HCT116 (cell line): ENCODE results near the gene KBTBD8.

Experiments used
- CTCF ChIP-seq, 3 experiments: fragments of 200-600 bp in 1 of 3; sonication (generic) in 1 of 3; IDR thresholded peaks in 2 of 3; conservative IDR thresholded peaks in 1 of 3; 2 replicates each; pipeline ENCODE4 v1.5.1; 2012 to 2017; ENCODE audit warnings: low read depth in 2 of 3, low read length in 2 of 3, antibody characterized with exemption in 1 of 3, borderline replicate concordance in 1 of 3, control low read depth in 1 of 3, mild to moderate bottlenecking in 1 of 3, mixed read lengths in 1 of 3, mixed run types in 1 of 3, moderate library complexity in 1 of 3; ENCODE audit not compliant: insufficient read depth in 1 of 3
- EZH2 ChIP-seq: fragments of 200-600 bp; sonication (generic); IDR thresholded peaks from 2 replicates; pipeline ENCODE4 v1.6.1; 2017; ENCODE audit warnings: antibody characterized with exemption, mixed run types
- POLR2A ChIP-seq: IDR thresholded peaks from 2 replicates; pipeline ENCODE4 v1.7.0; 2011; ENCODE audit warnings: borderline replicate concordance; ENCODE audit not compliant: insufficient read depth, insufficient read length; ENCODE audit errors: extremely low read depth
- POLR2AphosphoS5 ChIP-seq: IDR thresholded peaks from 2 replicates; pipeline ENCODE4 v1.6.1; 2011; ENCODE audit warnings: mild to moderate bottlenecking, low read depth, low read length, moderate library complexity
- SP1 ChIP-seq: IDR thresholded peaks from 2 replicates; pipeline ENCODE4 v1.6.1; 2012; ENCODE audit warnings: low read depth
- TCF7L2 ChIP-seq: IDR thresholded peaks from 2 replicates; pipeline ENCODE4 v1.7.0; 2011; ENCODE audit warnings: borderline replicate concordance, inconsistent platforms; ENCODE audit not compliant: insufficient read depth, insufficient read length; ENCODE audit errors: extremely low read depth
- ZNF274 ChIP-seq: fragments of 200-500 bp; sonication (Bioruptor generic); IDR thresholded peaks from 2 replicates; pipeline ENCODE4 v1.6.1; 2014; ENCODE audit warnings: mild to moderate bottlenecking, low read depth, low read length, inconsistent platforms

GRCh38 chr3:66956742-66957141, 41.4 kb upstream of the KBTBD8 start:
- TF ChIP-seq ZNF274 (no peak), POLR2A (no peak), CTCF (IDR thresholded peaks at IDR 0.05 in 2 of 3, conservative IDR thresholded peaks at IDR 0.05 in 1 of 3; ENCODE audit: borderline replicate concordance in 1 of 3, insufficient read depth in 1 of 3, low read depth in 2 of 3, low read length in 2 of 3) (no peak), TCF7L2 (no peak), SP1 (no peak), EZH2 (no peak), POLR2AphosphoS5 (no peak)
